Mammary epithelial cell (primary cell): ENCODE results near the gene TFCP2.

Experiments used
- EZH2 ChIP-seq: IDR thresholded peaks from 2 replicates; pipeline ENCODE4 v1.6.1; 2012; ENCODE audit warnings: low read length, inconsistent platforms, borderline replicate concordance
- TF ChIP-seq, protein P1 (sequence below), 2 donors: IDR thresholded peaks in 1 of 2; conservative IDR thresholded peaks in 1 of 2; 2 replicates each; pipeline ENCODE4 v1.5.1; 2011 to 2012; ENCODE audit warnings: inconsistent platforms in 2 of 2, low read length in 2 of 2, mild to moderate bottlenecking in 2 of 2, control low read depth in 1 of 2, low read depth in 1 of 2; ENCODE audit not compliant: insufficient read depth in 1 of 2; ENCODE audit errors: extremely low read depth in 1 of 2

DNA sequence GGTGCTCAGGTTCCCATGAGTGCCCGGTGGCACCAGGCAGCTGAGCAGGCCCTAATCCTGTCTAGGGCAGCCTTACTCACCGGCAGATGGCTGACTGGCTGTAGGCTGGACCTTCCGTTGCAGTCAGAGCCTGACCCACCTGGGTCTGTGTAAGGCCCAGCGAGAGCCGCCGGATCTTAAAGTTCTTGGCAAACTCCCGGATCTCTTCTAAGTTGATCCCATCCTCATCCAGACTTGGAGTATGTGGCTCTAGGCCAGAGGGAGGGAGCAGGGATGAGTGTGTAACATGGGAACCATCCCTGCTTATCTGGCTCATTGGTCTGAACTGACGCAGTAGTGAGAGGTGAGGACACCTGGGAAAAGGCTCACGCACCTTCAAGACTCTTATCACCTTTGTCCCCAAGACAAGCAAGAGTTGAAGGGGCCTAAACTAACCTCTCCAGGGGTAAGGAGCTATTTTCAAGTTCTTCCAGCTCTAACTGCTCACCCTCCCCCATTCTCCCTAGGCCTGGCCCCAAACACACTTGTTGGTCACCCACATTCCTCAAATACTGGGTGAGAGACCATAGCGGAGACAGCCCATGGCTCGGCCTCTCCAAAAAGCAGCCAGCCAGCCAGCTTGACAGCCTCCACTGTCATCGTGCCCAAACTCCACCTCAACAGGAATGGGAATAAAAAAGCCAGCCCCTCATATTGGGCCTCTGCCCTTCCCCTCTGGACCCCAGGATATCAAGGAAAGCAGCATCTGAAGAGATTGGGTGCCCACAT is 18.8 kb upstream of the TFCP2 start:
- TF ChIP-seq, protein P1, sequence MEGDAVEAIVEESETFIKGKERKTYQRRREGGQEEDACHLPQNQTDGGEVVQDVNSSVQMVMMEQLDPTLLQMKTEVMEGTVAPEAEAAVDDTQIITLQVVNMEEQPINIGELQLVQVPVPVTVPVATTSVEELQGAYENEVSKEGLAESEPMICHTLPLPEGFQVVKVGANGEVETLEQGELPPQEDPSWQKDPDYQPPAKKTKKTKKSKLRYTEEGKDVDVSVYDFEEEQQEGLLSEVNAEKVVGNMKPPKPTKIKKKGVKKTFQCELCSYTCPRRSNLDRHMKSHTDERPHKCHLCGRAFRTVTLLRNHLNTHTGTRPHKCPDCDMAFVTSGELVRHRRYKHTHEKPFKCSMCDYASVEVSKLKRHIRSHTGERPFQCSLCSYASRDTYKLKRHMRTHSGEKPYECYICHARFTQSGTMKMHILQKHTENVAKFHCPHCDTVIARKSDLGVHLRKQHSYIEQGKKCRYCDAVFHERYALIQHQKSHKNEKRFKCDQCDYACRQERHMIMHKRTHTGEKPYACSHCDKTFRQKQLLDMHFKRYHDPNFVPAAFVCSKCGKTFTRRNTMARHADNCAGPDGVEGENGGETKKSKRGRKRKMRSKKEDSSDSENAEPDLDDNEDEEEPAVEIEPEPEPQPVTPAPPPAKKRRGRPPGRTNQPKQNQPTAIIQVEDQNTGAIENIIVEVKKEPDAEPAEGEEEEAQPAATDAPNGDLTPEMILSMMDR (conservative IDR thresholded peaks at IDR 0.05 in 1 of 2, IDR thresholded peaks at IDR 0.05 in 1 of 2; ENCODE audit: extremely low read depth in 1 of 2, insufficient read depth in 1 of 2, low read depth in 1 of 2, low read length in 2 of 2), result no peak
- TF ChIP-seq EZH2, result no peak
